ENCODE results near the gene MTHFD1L.
"Not testable (repeated sequence)": the region's sequence is repeated elsewhere in the genome, so short reads cannot be mapped to it uniquely, and the experiment has no call there.

Gene MTHFD1L

DNA sequence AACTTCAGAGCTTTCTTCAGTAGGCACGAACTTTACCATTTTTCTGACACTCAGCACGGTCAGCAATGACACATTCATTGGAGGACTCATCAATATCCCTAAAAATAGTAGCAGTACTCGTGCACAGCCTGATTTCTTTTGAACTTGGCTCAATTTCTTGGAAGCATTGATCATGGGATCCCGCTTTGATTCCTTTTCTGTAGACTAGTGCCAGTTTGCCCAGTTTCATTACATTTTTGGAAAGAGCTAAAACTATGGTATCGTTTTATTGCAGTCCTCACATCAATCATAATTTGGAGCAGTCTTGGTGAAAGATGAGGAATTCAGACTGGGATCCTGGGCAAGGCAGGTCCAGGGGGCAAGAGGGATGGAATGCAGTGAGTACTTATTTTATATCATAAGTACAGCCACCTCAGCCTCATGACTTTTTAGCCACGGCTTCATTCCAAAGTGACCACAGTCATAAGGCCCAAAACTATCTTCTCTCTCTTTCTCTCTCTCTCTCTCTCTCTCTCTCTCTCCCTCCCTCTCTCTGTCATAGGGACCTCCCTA lies 203.3 kb downstream of the MTHFD1L start:
- in situ Hi-C loops (cut with MboI; ENCODE audit: low pct_unique_long_range_greater_than_20kb, low sequenced_read_pairs): no loop called here
- DNase-seq: no peak

DNA sequence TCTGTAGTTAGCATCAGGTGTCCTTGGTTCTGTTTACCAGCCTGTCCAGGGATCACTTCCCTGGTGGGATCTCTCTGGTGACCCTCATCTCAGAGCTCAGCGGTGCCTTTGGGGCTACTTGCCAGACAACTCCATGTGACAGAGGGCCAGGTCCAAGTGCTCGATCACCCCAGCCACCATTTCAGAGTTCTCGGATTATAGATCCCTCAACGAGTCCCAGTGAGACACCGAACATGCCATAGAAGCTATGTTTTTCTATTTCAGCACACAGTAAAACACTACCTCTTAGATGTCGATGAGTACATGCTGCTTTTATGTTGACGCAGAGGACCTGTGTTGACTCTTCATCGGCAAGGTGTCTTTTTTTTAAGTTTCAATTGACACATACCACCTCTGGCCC lies 204.1 kb downstream of the MTHFD1L start:
- no peak for DNase-seq
- in situ Hi-C loops (cut with MboI; ENCODE audit: low pct_unique_long_range_greater_than_20kb, low sequenced_read_pairs): no loop called here

DNA sequence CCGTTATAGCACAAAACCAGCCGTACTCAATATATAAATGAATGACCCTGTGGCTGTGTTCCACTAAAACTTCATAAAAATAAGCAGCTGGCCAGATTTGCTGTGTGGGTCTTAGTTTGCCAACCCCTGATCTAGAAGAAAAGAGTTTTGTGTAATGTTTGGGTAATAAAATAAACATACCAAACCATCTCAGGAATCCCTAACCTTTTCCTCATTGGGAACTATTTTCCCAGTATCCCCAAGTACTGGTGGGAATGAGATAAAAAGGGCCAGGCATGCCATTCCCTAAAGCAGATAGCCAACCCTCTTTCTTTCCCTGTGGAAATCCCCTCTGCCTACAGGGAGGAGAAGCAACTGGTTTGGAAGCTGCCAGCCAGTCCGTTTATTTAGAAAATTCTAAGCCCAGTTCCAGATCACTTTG lies 205.1 kb downstream of the MTHFD1L start:
- DNase-seq: no peak
- in situ Hi-C loops (cut with MboI; ENCODE audit: low pct_unique_long_range_greater_than_20kb, low sequenced_read_pairs): no loop called here

DNA sequence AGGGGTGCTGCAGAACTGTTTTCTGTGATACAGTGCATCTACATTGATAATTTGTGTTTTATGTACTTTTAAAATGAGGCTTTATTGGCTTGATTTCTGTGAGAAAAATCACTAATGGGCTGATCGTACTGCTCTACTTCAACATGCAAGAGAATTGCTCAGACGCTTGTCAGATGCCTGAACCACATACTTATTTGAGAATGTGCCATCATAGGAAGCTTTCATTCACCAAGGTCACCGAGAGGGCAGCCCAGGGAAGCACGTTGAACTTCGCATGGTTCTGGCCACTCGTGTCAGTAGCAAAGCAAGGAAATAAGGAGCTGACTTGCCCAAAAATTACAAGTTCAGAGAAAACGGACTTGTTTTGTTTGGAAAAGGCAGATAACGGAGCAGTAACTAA lies 205.8 kb downstream of the MTHFD1L start:
- no peak for DNase-seq
- in situ Hi-C loops (cut with MboI; ENCODE audit: low pct_unique_long_range_greater_than_20kb, low sequenced_read_pairs): no loop called here

DNA sequence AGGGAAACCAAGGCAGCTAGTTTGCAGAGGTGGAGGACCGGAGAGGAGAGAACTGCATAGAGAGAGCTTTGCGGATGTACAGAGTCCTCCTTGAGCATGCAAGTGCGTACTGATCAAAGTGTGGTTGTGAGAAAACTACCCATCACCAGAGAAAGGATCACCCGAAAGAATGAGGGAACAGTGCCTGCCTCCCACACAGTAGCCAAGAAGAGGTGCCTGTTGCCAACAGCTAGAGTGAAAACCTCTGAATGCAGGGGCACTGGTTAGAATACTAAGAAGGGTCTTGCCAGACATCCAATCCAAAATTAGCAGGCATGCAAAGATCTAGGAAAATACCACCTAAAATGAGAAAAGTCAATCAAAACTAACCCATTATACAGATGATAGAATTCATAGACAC lies 207.6 kb downstream of the MTHFD1L start:
- no peak for DNase-seq
- in situ Hi-C loops (cut with MboI; ENCODE audit: low pct_unique_long_range_greater_than_20kb, low sequenced_read_pairs): no loop called here

DNA sequence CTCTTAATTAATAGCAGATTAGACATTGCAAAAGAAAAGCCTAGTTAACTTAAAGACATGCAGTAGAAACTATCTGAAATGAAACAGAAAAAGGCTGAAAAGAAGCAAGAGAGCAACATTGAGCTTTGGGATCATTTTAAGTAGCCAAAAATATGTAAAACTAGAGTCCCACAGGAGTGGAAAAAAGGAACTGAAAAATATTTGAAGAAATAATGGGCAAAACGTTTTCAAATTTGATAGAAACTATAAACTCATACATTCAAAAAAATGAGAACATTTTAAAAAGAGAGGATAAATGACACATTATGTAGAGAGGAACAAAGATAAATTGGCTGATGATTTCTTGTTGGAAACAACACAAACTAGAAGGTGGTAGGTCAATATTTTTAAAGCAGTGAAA lies 208.2 kb downstream of the MTHFD1L start:
- DNase-seq: no peak
- in situ Hi-C loops (cut with MboI; ENCODE audit: low pct_unique_long_range_greater_than_20kb, low sequenced_read_pairs): no loop called here

DNA sequence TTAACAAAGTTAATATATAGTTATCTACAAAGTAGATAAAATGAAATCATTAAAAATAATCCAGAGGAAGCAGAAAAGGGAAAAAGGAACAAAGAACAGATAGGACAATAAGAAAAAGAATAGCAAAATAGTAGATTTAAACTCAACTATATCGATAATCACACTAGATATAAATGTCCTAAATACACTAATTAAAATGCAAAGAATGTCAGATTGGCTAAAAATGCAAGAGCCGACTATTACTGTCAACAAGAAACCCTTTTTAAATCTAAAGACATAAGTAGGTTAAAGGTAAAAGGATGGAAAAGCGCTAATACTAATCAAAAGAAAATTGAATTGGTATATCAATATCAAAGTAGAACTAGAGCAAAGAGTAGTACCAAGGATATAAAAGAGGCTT lies 209.5 kb downstream of the MTHFD1L start:
- in situ Hi-C loops (cut with MboI; ENCODE audit: low pct_unique_long_range_greater_than_20kb, low sequenced_read_pairs): no loop called here

DNA sequence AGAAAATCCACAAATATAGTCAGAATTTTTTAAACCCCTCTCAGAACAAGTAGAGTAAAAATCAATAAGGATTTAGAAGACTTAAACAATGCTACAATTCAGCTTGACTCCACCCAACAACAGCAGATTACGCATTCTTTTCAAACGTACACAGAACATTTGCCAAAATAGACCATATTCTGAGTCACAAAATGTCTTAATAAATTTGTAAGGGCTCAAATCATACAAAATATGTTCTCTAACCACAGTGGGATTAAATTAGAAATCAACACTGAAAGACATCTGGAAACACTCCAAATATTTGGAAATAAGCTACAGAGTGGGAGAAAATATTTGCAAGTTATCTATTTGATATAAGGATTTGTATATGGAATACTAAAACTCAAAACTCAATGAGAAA lies 210.0 kb downstream of the MTHFD1L start:
- no peak for DNase-seq
- in situ Hi-C loops (cut with MboI; ENCODE audit: low pct_unique_long_range_greater_than_20kb, low sequenced_read_pairs): no loop called here

More for the DNA sequence above, 209.5 kb downstream of the MTHFD1L start:
- DNase-seq: no peak

DNA sequence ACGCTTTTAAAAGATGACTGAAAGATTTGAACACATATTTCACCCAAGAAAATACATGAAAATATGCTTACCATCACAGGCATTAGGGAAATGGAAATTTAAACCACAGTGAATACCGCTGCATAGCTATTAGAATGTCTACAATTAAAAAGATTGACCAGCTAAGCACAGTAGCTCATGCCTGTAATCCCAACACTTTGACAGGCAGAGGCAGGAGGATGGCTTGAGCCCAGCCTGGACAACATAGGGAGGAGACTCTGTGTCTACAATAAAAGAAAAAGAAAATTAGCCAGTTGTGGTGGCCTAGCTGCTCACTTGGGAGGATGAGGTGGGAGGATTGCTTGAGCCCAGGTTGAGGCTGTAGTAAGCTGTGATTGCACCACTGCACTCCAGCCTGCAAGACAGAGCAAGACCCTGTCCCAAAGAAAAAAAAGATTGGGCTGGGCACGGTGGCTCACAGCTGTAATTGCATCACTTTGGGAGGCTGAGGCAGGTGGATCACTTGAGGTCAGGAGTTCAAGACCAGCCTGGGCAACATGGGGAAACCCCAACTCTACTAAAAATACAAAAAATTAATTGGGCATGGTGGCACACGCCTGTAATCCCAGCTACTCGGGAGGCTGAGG lies 210.5 kb downstream of the MTHFD1L start:
- DNase-seq: no peak
- in situ Hi-C loops (cut with MboI; ENCODE audit: low pct_unique_long_range_greater_than_20kb, low sequenced_read_pairs): no loop called here

DNA sequence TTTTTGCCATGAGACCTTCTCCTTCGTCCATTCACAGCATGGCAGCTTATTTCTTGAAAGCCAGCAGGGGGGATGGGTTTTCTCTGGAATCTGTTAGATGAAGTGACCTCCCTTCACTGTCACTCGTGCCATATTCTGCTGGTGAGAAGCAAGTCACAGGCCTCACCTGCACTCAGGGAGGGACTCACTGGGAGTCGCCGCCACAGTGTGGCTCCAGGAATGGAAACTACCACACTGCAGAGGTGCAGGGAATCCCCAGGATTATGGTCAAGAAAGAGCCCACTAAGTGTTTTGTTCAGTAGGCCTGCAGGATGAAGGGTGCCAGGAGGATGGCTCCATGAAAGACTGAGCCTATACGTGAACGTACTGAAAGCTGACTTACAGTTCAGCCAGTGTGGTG lies 213.2 kb downstream of the MTHFD1L start:
- in situ Hi-C loops (cut with MboI; ENCODE audit: low pct_unique_long_range_greater_than_20kb, low sequenced_read_pairs): no loop called here

DNA sequence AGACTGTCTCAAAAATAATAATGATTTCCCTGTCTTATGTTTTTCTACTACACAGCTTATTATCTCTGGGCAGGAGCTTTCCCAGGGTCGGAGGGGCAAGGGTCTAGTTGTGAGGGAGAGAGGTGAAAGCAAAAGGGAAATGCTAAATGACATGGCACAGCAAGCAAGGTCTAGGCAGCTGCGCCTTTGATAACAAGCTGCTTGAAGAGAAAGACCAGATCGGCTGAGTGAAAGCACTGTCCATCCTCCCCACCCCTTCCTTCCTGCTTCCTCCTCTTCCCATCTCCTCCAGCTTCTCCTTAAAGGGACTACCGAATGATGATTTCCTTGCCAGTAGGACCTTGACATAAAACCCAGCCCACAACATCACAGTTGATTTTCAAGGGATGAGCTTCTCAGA lies 216.2 kb downstream of the MTHFD1L start:
- DNase-seq: no peak
- in situ Hi-C loops (cut with MboI; ENCODE audit: low pct_unique_long_range_greater_than_20kb, low sequenced_read_pairs): no loop called here

More for the DNA sequence above, 213.2 kb downstream of the MTHFD1L start:
- no peak for DNase-seq

DNA sequence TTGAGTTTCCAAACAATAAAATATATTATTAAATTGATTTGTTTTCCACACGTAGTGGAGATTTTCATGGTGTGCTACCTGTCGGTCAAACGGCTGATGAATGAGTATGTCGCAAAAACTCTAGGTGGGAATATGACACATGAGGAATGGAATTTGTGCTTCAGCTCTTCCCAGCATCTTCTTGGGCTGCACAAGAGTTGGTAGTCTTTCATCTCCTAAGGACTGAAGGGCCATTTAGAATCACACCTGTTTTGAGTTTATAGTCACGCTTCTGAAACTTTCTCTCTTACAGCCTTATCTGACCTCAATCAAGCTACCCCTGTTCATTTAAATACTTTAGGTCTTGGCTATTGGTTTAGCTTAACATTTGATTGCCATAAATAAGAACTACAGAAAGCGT lies 216.6 kb downstream of the MTHFD1L start:
- no peak for DNase-seq
- in situ Hi-C loops (cut with MboI; ENCODE audit: low pct_unique_long_range_greater_than_20kb, low sequenced_read_pairs): no loop called here

DNA sequence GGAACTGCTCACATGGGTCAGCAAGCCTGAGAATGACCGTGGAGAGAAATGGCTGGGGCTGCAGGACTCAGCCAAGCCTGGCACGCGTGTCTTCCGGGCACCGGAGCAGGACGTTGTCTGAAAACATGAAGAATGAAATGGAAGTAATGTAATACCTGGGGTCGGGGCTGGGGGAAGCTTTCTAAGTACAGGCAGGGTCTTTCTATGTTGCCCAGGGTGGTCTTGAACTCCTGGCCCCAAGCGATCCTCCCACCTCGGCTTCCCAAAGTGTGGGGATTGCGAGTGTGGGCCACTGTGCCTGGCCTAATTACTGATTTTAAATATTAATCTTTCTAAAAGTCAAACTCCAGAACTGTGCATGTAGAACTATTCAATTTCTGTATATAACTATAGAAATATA lies 218.8 kb downstream of the MTHFD1L start:
- no peak for DNase-seq
- in situ Hi-C loops (cut with MboI; ENCODE audit: low pct_unique_long_range_greater_than_20kb, low sequenced_read_pairs): no loop called here

DNA sequence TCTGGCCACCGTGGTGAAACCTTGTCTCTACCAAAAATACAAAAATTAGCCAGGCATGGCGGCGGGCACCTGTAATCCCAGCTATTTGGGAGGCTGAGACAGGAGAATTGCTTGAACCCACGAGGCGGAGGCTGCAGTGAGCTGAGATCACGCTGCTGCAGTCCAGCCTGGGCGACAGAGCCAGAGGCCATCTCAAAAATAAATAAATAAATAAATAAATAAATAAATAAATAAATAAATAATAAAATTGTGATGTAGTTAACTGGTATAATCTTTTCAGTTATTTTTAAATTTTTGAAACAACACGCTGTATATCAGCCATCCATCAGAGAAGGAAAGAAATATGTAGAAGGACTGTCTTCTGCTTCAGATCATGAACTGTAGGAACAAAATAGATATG lies 221.6 kb downstream of the MTHFD1L start:
- DNase-seq; in situ Hi-C loops (cut with MboI; ENCODE audit: low pct_unique_long_range_greater_than_20kb, low sequenced_read_pairs): not testable (repeated sequence)

DNA sequence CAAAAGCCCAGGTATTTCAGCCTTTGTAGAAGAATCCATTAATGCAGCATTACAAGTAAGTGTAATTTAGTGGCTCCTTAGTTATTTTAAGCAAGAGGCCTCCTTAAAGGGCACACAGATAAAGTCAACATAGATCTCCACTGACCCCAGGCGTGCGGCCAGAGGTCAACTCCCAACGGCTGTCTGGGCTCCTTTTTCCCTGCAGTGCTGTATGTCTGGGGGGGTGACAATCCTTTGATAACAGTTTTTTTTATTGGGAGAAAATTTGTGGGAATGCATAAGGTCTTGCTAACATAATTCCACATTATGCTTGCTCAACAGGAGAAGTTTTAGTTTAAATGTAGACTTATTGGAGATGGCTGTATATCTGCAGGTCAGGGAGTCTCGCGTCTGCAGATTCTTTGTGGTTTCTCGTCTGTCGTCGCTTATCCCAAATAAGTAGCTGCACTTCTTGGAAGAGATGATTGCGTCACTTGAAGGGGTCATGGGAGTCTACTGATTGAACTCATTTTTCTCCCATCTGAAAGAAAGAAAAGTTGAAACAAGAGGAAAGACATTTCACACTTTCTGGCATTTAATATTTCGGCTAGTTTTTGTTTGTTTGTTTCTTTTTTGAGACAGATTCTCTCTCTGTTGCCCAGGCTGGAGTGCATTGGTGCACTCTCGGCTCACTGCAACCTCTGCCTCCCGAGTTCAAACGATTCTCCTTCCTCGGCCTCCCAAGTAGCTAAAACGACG lies 222.5 kb downstream of the MTHFD1L start:
- peak; percentile 54 for DNase-seq
- in situ Hi-C loops (cut with MboI; ENCODE audit: low pct_unique_long_range_greater_than_20kb, low sequenced_read_pairs): no loop called here

DNA sequence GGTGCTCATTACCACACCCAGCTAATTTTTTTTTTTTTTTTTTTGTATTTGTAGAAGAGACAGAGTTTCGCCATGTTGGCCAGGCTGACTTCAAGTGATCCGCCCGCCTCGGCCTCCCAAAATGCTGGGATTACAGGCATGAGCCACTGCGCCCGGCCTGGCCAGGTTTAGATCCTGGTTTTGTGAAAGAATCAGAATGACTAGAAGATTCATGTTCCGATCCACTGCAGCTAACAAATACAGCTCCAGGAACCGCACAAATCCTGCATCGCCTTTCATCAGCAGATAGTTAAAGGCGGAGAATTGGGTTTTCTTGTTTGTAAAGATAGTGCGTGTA lies 223.1 kb downstream of the MTHFD1L start:
- no peak for DNase-seq
- in situ Hi-C loops (cut with MboI; ENCODE audit: low pct_unique_long_range_greater_than_20kb, low sequenced_read_pairs): no loop called here

DNA sequence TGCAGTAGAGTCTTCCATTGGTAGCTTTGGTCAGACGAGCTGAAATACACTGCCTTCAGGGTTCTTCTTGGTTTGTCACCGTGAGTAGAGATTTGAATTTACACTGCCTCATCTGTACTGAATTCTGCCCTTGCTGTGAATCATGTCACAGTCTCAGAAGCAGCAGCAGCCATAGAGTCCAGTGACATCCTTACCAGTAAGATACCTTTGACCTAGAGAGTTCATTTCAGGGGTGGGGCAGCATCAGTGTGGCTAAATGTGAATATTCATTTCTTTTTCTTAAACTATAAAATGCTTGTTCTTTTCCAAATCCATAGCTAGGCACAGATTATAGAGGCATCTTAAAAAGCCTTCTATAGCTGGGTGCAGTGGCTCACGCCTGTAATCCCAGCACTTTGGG lies 223.5 kb downstream of the MTHFD1L start:
- DNase-seq: no peak
- in situ Hi-C loops (cut with MboI; ENCODE audit: low pct_unique_long_range_greater_than_20kb, low sequenced_read_pairs): no loop called here

DNA sequence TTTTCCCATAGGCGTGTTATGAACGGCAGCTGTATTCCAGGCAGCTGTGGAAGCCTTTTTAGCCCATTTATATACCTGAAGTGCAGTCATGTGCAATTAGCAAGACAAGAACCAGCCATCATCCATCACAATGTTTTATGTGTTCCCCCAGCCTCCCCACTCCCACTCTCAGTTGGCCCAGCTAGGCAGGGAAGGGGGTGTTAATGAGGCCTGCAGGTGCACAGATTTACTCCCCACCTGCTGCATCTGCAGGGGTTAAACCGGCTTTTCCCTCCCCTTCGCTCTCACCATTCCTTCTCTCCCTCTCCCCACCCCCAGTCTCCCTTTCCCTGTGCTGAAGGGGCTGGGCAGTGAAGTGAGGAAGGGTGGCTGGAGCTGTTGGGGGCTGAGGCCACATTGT lies 224.5 kb downstream of the MTHFD1L start:
- in situ Hi-C loops (cut with MboI; ENCODE audit: low pct_unique_long_range_greater_than_20kb, low sequenced_read_pairs): no loop called here
- no peak for DNase-seq

DNA sequence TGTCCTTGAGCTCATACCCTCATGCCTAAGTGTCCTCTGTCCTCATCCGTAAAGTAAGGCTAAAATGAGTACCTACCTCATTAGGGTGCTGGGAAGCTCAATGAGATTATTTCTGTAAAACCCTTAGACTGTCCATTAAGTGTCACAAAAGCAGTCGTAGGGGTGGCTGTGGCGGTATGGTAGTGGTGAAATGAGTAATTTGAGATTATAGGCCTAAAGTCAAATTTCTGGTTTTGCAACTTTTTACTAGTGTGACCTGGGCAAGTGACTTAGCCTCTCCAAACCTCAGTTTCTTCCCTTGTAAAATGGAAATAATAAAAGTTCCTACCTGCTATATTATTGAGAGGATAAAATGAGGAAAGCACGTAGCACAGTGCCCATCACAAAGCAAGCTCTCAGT lies 226.1 kb downstream of the MTHFD1L start:
- in situ Hi-C loops (cut with MboI; ENCODE audit: low pct_unique_long_range_greater_than_20kb, low sequenced_read_pairs): no loop called here
- no peak for DNase-seq

DNA sequence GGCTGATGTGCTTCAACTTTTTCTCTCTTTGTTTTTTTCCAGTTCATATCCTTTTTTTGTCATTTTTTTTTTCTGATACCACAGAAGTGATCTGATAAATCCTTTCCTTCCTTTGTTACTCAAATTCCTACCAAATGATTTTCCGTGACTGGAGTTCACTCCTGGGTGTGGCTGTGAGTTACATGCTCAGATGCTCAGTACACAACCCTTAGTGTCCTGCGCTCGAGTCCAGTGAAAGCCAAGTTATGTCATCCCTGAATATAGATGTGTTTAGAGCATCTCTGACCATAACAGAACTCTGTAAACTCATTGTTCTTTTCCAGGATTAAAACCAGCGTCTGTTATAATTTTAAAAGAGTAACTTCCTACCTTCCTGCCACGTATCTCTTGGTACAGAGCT lies 227.1 kb downstream of the MTHFD1L start:
- in situ Hi-C loops (cut with MboI; ENCODE audit: low pct_unique_long_range_greater_than_20kb, low sequenced_read_pairs): no loop called here
- DNase-seq: no peak

DNA sequence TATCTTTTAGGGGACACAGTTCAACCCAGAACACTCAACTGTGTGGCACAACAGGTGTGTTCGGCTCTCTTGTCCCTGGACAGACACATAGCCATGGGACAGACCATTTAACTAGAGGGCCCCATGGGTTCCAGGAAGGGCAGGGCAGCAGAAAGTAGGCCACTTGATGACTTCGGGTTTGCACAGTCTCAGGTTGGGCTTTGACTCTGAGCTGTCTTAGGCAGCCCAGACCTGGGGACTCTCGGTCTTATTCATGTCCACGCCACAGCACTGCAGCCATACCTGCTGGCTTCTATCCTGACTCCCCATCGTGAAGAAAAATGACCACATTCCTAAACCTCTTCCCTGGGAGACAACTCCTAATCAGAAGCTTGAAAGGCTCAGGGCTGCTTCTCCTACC lies 228.2 kb downstream of the MTHFD1L start:
- in situ Hi-C loops (cut with MboI; ENCODE audit: low pct_unique_long_range_greater_than_20kb, low sequenced_read_pairs): no loop called here
- DNase-seq: no peak
